Heart right ventricle (tissue), 16 donors: ENCODE measurements around the gene F12. TPM values are rescaled to one million over a fixed set of nuclear protein-coding genes. Genes with fewer than 3 reads are reported as not detected.

ENCODE experiments used
- ATAC-seq, 8 donors: fragments of 200-7000 bp; cut with Tn5 transposase; one replicate each; pipeline ENCODE4 v1.9.1; 2020; ENCODE audit warnings: mild to moderate bottlenecking in 8 of 8, moderate library complexity in 8 of 8, moderate number of reproducible peaks in 1 of 8
- DNase-seq, 2 donors: peaks; one replicate each; pipeline ENCODE4 v3.0.0-alpha.2; 2020
- H3K27ac ChIP-seq, 10 donors: fragments of 200-600 bp; sonication (generic) in 2 of 10; one replicate each; pipeline versions ENCODE4 v1.5.0 to v1.8.0; 2020 to 2022; ENCODE audit warnings: mild to moderate bottlenecking in 3 of 10
- H3K27me3 ChIP-seq, 7 donors: fragments of 200-600 bp; one replicate each; pipeline ENCODE4 v1.8.0; 2021 to 2022; ENCODE audit warnings: mild to moderate bottlenecking in 2 of 7
- H3K36me3 ChIP-seq, 9 donors: fragments of 200-600 bp; sonication (generic) in 1 of 9; one replicate each; pipeline versions ENCODE4 v1.5.0 to v1.8.0; 2020 to 2022; ENCODE audit warnings: mild to moderate bottlenecking in 2 of 9
- H3K4me1 ChIP-seq, 9 donors: fragments of 200-600 bp; sonication (generic) in 1 of 9; one replicate each; pipeline versions ENCODE4 v1.5.0 to v1.8.0; 2020 to 2022; ENCODE audit warnings: mild to moderate bottlenecking in 4 of 9
- H3K4me3 ChIP-seq, 10 donors: fragments of 200-600 bp; sonication (generic) in 2 of 10; one replicate each; pipeline versions ENCODE4 v1.5.0 to v1.8.0; 2020 to 2022; ENCODE audit warnings: mild to moderate bottlenecking in 7 of 10, moderate library complexity in 2 of 10
- H3K9me3 ChIP-seq, 11 donors: fragments of 200-600 bp in 10 of 11; sonication (generic) in 2 of 11; one replicate each; pipeline versions ENCODE4 v1.5.0 to v1.8.0; 2013 to 2022; ENCODE audit warnings: mild to moderate bottlenecking in 2 of 11, control low read depth in 1 of 11, moderate library complexity in 1 of 11
- CTCF ChIP-seq, 9 donors: fragments of 200-600 bp; sonication (generic) in 2 of 9; IDR thresholded peaks; one replicate each; pipeline versions ENCODE4 v1.5.0 to v1.8.0; 2021 to 2022; ENCODE audit warnings: antibody characterized with exemption in 9 of 9, mild to moderate bottlenecking in 5 of 9, moderate library complexity in 1 of 9
- WGBS, 2 donors: extraction: QIAGEN DNeasy Blood & Tissue Kit; methylation state at CpG; one replicate each; pipeline ENCODE4 v1.1.7; 2013; ENCODE audit warnings: inconsistent platforms in 1 of 2; 5-methylcytosine and 5-hydroxymethylcytosine counted together
- intact Hi-C, 10 donors: fragments of 100-400 bp; cut with DNase I; formaldehyde crosslinking; loops; one replicate each; pipeline versions ENCODE4 v1.11.1 to v1.14.2; 2022
- polyA plus RNA-seq, 2 donors: library from polyadenylated mRNA; stranded (reverse); fragments of 200-250 nt; gene quantifications; one replicate each; pipeline ENCODE4 v1.2.3, GENCODE V29; 2013
- total RNA-seq, 10 donors: library from RNA; stranded (reverse); fragmentation: NEBNext Ultra II Directional in 3 of 10; extraction: Animal tissue kit (Norgen Biotek cat#: 25700) in 3 of 10; gene quantifications; one replicate each; pipeline versions ENCODE4 v1.2.1 to v1.2.4, GENCODE V29; 2021 to 2023
- donor health status: Arrhythmogenic right ventricular cardiomyopathy.
- donor health status: ischemic (EF 13 %, LVEDD 7.1; RV severe dilation, severe dysfunction).
- donor health status: healthy with polysubstance abuse.
- donor health status: DM: no; HTN: yes; CAD: no.
- donor health status: DM: no; HTN: no; CAD: no.
- donor health status: ischemic (EF 25% LVEDD 6.9; RV normal size, moderate dysfunction).
- donor health status: ischemic (EF 25% LVEDD 5.7; RV mildly dilated, moderate dysfunction).
- donor health status: healthy.
- donor health status: DM: yes; HTN: yes; CAD: no.
- donor health status: Ischemic cardiomyopathy.
- donor health status: ischemic (EF 35%, LVEDD 5.7; RV mildly dilated, moderate dysfunction).
- donor health status: nonischemic (EF 11% LVEDD 7.7; RV severe dilation, severe dysfunction).
- donor health status: DM: yes; HTN: yes; CAD: no.
- donor health status: PGD.
- donor health status: ischemic (EF 29% LVEDD 5.4; RV normal size, mild dysfunction).
- donor health status: nonischemic (EF 23%, LVEDD 6.1; RV moderate dilation, normal function).

F12 gene
- total and polyA plus RNA-seq, 12 donors = 0.25 to 0.37 (median 0.28) TPM; not detected in 9

- 91 to 92% methylated on average over 26 of the region's 26 CpGs for WGBS, 2 donors
- DNase-seq = no peak
These were observed 31.8 kb upstream of the F12 start for GRCh38 chr5:177440990-177441780.

GRCh38 chr5:177440211-177440989, 31.0 kb upstream of the F12 start:
- DNase-seq = no peak
- no peaks in the 10 kb centered on the region for H3K9me3 ChIP-seq
- no peak overlapping the region for H3K4me3 ChIP-seq
- intact Hi-C loops = no loop called here
- no peak for ATAC-seq
- H3K36me3 ChIP-seq = peaks cover 0 to 77% (median 12%) of the 10 kb centered on the region in 9 donors
- 90 to 94% methylated on average over 24 of the region's 24 CpGs for WGBS, 2 donors
- peaks cover 0 to under 1% (median 0%) of the 10 kb centered on the region in 7 donors for H3K27me3 ChIP-seq
- peaks cover 0 to 7% (median 0%) of the 10 kb centered on the region in 9 donors for H3K4me1 ChIP-seq
- no peak for TF ChIP-seq CTCF (IDR thresholded peaks at IDR 0.05)
- peak overlapping the region in 1 of 10 donors; percentile 0 for H3K27ac ChIP-seq

More at GRCh38 chr5:177440990-177441780, 31.8 kb upstream of the F12 start:
- H3K27me3 ChIP-seq = peaks cover 0 to 8% (median 0%) of the 10 kb centered on the region in 7 donors
- no peak overlapping the region for H3K4me3 ChIP-seq
- ATAC-seq = no peak
- H3K36me3 ChIP-seq = peaks cover 0 to 69% (median 6%) of the 10 kb centered on the region in 9 donors
- no peak overlapping the region for H3K27ac ChIP-seq
- intact Hi-C loops = no loop called here
- H3K9me3 ChIP-seq = no peaks in the 10 kb centered on the region
- peaks cover 2 to 14% (median 6%) of the 10 kb centered on the region in 9 donors for H3K4me1 ChIP-seq
- TF ChIP-seq CTCF (IDR thresholded peaks at IDR 0.05) = no peak

- H3K27me3 ChIP-seq = no peaks in the 10 kb centered on the region
- no peak for TF ChIP-seq CTCF (IDR thresholded peaks at IDR 0.05)
- 99 to 100% methylated on average over 4 of the region's 4 CpGs for WGBS, 2 donors
- no peak overlapping the region for H3K4me3 ChIP-seq
- H3K27ac ChIP-seq = no peak overlapping the region
- no peaks in the 10 kb centered on the region for H3K9me3 ChIP-seq
- no peaks in the 10 kb centered on the region for H3K4me1 ChIP-seq
- DNase-seq = no peak
- intact Hi-C loops = no loop called here
- ATAC-seq = no peak
- peaks cover 0 to 85% (median 20%) of the 10 kb centered on the region in 9 donors for H3K36me3 ChIP-seq
These were observed 30.2 kb upstream of the F12 start for GRCh38 chr5:177439518-177440053.

GRCh38 chr5:177438468-177438867, 29.1 kb upstream of the F12 start:
- Histone ChIP-seq H3K27me3 (no peaks in the 10 kb centered on the region), H3K36me3 (peaks cover 0 to 97% (median 30%) of the 10 kb centered on the region in 9 donors), H3K4me1 (peaks cover 0 to 4% (median 0%) of the 10 kb centered on the region in 9 donors), H3K9me3 (no peaks in the 10 kb centered on the region), H3K4me3 (no peak overlapping the region), H3K27ac (no peak overlapping the region)
- intact Hi-C loops = no loop called here
- no peak for ATAC-seq
- no peak for TF ChIP-seq CTCF (IDR thresholded peaks at IDR 0.05)
- WGBS, 2 donors = 95 to 96% methylated on average over 10 of the region's 10 CpGs
- no peak for DNase-seq
